Smooth muscle cell (in vitro differentiated cells): Measurements from ENCODE around the gene RASGRF1. TPM values are rescaled to one million over a fixed set of nuclear protein-coding genes. Genes with fewer than 3 reads are reported as not detected.

Experiments
- DNase-seq: peaks from one replicate; lab custom pipeline; 2025; ENCODE audit not compliant: unreplicated experiment; lab: John Stamatoyannopoulos, UW
- H2AFZ ChIP-seq: fragments of 200-600 bp; sonication (generic); 2 replicates; pipeline ENCODE4 v1.6.0; 2016; ENCODE audit warnings: antibody characterized with exemption, low read depth, mild to moderate bottlenecking
- H3F3A ChIP-seq: fragments of 200-600 bp; sonication (generic); 2 replicates; pipeline ENCODE4 v1.6.0; 2017; ENCODE audit warnings: antibody characterized with exemption, low read depth
- H3K27ac ChIP-seq: fragments of 200-600 bp; sonication (generic); 2 replicates; pipeline ENCODE4 v1.5.1; 2016; ENCODE audit warnings: low read depth, mild to moderate bottlenecking
- H3K27me3 ChIP-seq: fragments of 200-600 bp; sonication (generic); 2 replicates; pipeline ENCODE4 v1.6.1; 2016; ENCODE audit warnings: low read depth, mild to moderate bottlenecking
- H3K36me3 ChIP-seq: fragments of 200-600 bp; sonication (generic); 2 replicates; pipeline ENCODE4 v1.5.1; 2016; ENCODE audit warnings: low read depth
- H3K4me1 ChIP-seq: fragments of 200-600 bp; sonication (generic); 2 replicates; pipeline ENCODE4 v1.5.1; 2016; ENCODE audit warnings: low read depth
- H3K4me2 ChIP-seq: fragments of 200-600 bp; sonication (generic); 2 replicates; pipeline ENCODE4 v1.6.0; 2016; ENCODE audit warnings: mild to moderate bottlenecking
- H3K4me3 ChIP-seq: fragments of 200-600 bp; sonication (generic); 2 replicates; pipeline ENCODE4 v1.5.1; 2016; ENCODE audit warnings: mild to moderate bottlenecking
- H3K79me2 ChIP-seq: fragments of 200-600 bp; sonication (generic); 2 replicates; pipeline ENCODE4 v1.6.0; 2016; ENCODE audit warnings: low read depth, mild to moderate bottlenecking
- H3K9ac ChIP-seq: fragments of 200-600 bp; sonication (generic); 2 replicates; pipeline ENCODE4 v1.6.0; 2016; ENCODE audit warnings: low read depth
- H3K9me3 ChIP-seq: fragments of 200-600 bp; sonication (generic); replicated peaks from 2 replicates; pipeline ENCODE4 v1.5.1; 2016; ENCODE audit warnings: low read depth
- H4K20me1 ChIP-seq: fragments of 200-600 bp; sonication (generic); 2 replicates; pipeline ENCODE4 v1.6.0; 2016; ENCODE audit warnings: low read depth
- CTCF ChIP-seq: fragments of 200-600 bp; sonication (generic); IDR thresholded peaks from 2 replicates; pipeline ENCODE4 v1.5.1; 2017; ENCODE audit warnings: borderline replicate concordance, mild to moderate bottlenecking, antibody characterized with exemption; ENCODE audit not compliant: insufficient read depth, poor library complexity, severe bottlenecking
- WGBS: methylation state at CpG from one replicate; pipeline ENCODE4 v1.1.7; 2016; ENCODE audit warnings: low lambda C conversion rate; 5-methylcytosine and 5-hydroxymethylcytosine counted together
- polyA plus RNA-seq: library from polyadenylated mRNA; unstranded; fragments of >200 nt; fragmentation: Nextera tagmentation; extraction: Ambion mirVana; gene quantifications from 2 replicates; pipeline ENCODE4 v1.2.1, GENCODE V29; 2016
- total RNA-seq: library from RNA; depleted of rRNA; stranded (reverse); fragments of >200 nt; gene quantifications from 2 replicates; pipeline ENCODE4 v1.2.3, GENCODE V29; 2014

RASGRF1 gene
- total and polyA plus RNA-seq, 2 experiments from 2014 or later, result 0.17 to 0.22 TPM

DNA sequence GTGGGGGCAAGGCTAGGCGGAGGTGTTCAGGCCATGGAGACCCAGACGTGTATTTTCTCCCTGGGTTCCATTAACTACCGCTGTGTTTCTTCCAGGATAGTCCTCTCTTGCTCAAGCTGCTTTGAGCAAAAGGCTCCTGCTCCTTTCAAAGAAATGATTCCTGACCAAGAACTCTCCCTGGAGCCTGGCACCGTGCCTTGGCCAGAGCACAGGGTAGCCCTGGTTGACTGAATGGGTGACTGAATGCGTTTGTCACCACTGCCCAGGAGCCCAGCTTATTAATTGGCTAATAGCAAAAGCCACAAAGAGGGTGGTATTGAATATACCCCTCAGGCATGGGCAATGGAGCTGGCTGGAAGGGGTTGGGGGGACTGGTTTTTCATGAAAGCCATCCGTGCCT, 13.9 kb downstream of the RASGRF1 start:
- Histone ChIP-seq H3F3A (no peaks in the 10 kb centered on the region), H3K4me2 (no peak overlapping the region), H3K79me2 (no peaks in the 10 kb centered on the region), H3K4me1 (no peaks in the 10 kb centered on the region), H4K20me1 (no peaks in the 10 kb centered on the region), H3K27me3 (peaks cover 17% of the 10 kb centered on the region), H2AFZ (no peak overlapping the region), H3K9ac (no peak overlapping the region), H3K36me3 (no peaks in the 10 kb centered on the region), H3K27ac (no peak overlapping the region), H3K4me3 (no peak overlapping the region), H3K9me3 (no peaks in the 10 kb centered on the region)
- no peak for DNase-seq
- no peak for TF ChIP-seq CTCF
- 81% methylated on average over 6 of the region's 6 CpGs for WGBS

GRCh38 chr15:79075256-79075655, 15.3 kb downstream of the RASGRF1 start:
- H3K36me3 ChIP-seq, result no peaks in the 10 kb centered on the region
- H4K20me1 ChIP-seq, result no peaks in the 10 kb centered on the region
- H3K4me2 ChIP-seq, result no peak overlapping the region
- DNase-seq, result no peak
- H2AFZ ChIP-seq, result no peak overlapping the region
- no peak overlapping the region for H3K9ac ChIP-seq
- H3K4me1 ChIP-seq, result no peaks in the 10 kb centered on the region
- H3K27ac ChIP-seq, result no peak overlapping the region
- TF ChIP-seq CTCF, result no peak
- H3K27me3 ChIP-seq, result peaks cover 18% of the 10 kb centered on the region
- no peaks in the 10 kb centered on the region for H3K79me2 ChIP-seq
- 41% methylated on average over 2 of the region's 2 CpGs for WGBS
- no peaks in the 10 kb centered on the region for H3F3A ChIP-seq
- H3K9me3 ChIP-seq, result no peaks in the 10 kb centered on the region
- no peak overlapping the region for H3K4me3 ChIP-seq

DNA sequence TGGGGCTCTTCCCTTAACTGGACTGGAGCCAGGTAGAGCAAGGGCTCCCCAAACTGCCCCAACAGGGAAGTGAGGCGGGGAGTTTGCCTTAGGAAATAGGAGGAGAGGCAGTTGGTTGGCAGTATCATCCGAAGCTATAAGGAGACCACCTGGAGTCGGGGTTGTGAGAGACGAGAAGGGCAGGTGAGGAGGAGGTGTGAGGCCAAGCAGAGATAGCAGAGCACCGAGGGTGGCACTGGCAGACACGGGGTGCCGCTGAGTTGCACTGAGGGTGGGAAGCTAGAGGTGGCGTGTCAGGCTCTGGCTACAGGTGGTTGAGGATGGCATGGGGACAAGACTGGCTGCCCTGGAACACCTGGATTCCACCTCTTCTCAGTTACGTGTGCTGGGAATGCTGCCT, 17.2 kb downstream of the RASGRF1 start:
- no peak overlapping the region for H3K9ac ChIP-seq
- TF ChIP-seq CTCF, result no peak
- H2AFZ ChIP-seq, result no peak overlapping the region
- no peak overlapping the region for H3K27ac ChIP-seq
- no peaks in the 10 kb centered on the region for H3K4me1 ChIP-seq
- H3K27me3 ChIP-seq, result peaks cover 21% of the 10 kb centered on the region
- H3K4me2 ChIP-seq, result no peak overlapping the region
- H3F3A ChIP-seq, result no peaks in the 10 kb centered on the region
- no peaks in the 10 kb centered on the region for H3K79me2 ChIP-seq
- H3K9me3 ChIP-seq, result no peaks in the 10 kb centered on the region
- DNase-seq, result no peak
- H3K4me3 ChIP-seq, result no peak overlapping the region
- 90% methylated on average over 9 of the region's 9 CpGs for WGBS
- no peaks in the 10 kb centered on the region for H4K20me1 ChIP-seq
- H3K36me3 ChIP-seq, result no peaks in the 10 kb centered on the region

DNA sequence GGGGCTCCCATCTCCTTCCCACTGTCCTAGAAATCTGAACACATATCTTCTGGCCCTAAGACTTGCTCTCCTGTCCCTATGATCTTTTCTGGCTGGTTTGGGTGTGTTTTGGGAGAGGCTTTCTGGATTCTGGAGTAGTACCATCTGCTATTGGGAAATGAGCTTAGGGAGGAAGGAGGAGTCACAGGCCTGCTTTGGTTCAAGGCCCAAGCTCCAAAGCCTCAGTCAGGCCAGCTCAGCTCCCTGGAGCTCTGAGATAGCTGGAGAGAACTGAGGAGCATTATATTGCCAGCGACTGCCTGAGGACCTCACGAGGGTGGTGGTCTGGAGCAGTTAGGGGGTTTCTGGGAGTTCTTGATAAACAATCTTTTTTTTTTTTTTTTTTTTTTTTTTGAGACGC, 18.7 kb downstream of the RASGRF1 start:
- WGBS, result 79% methylated on average over 2 of the region's 3 CpGs

More for the DNA sequence above, 18.7 kb downstream of the RASGRF1 start:
- H4K20me1 ChIP-seq, result no peaks in the 10 kb centered on the region
- no peak overlapping the region for H3K9ac ChIP-seq
- no peak overlapping the region for H3K4me2 ChIP-seq
- no peaks in the 10 kb centered on the region for H3F3A ChIP-seq
- no peaks in the 10 kb centered on the region for H3K79me2 ChIP-seq
- no peaks in the 10 kb centered on the region for H3K4me1 ChIP-seq
- no peak for DNase-seq
- no peaks in the 10 kb centered on the region for H3K36me3 ChIP-seq
- H3K4me3 ChIP-seq, result no peak overlapping the region
- no peak overlapping the region for H2AFZ ChIP-seq
- no peak for TF ChIP-seq CTCF
- H3K27me3 ChIP-seq, result peaks cover 21% of the 10 kb centered on the region
- H3K9me3 ChIP-seq, result no peaks in the 10 kb centered on the region
- no peak overlapping the region for H3K27ac ChIP-seq
